ENCODE measurements around the gene ESRRA. TPM values are rescaled to one million over a fixed set of nuclear protein-coding genes. Genes with fewer than 3 reads are reported as not detected.

ESRRA gene
- total and polyA plus RNA-seq, 10 of the 15 experiments (the other 5 are each of a cell fraction or from before 2014, with no cell fraction given) = 0.32 to 48.9 (median 12.6) TPM

GRCh38 chr11:64339754-64340408 is 34.6 kb downstream of the ESRRA start, which contains the start of gene CCDC88B:
TSS of gene CCDC88B (plus strand) at chr11:64340204. CDS start at chr11:64340267, 63 bp downstream.
- intact Hi-C loops (cut with micrococcal nuclease; ENCODE audit: unreplicated experiment) = loop anchor here (1.0 kb wide), 2 partner anchors 23 to 35 kb away; partner anchors contain the start of genes ESRRA and TRMT112
- DNase-seq (ENCODE audit: low read depth, low spot score) (no peak), ATAC-seq (peak; percentile 81), FAIRE-seq (peak; percentile 93)
- Histone ChIP-seq H3K9me3 (replicated peaks; ENCODE audit: control insufficient read depth, insufficient read depth, low read length) (no peaks in the 10 kb centered on the region), H3K36me3 (ENCODE audit: control insufficient read depth in 2 of 2, insufficient read depth in 2 of 2, low read length in 1 of 2) (peaks cover 8 to 11% of the 10 kb centered on the region in 2 experiments; a peak in 3 of 4 replicates), H3K27ac (ENCODE audit: control insufficient read depth, insufficient read depth) (peak within 1 kb of the TSS; percentile 77), H2AFZ (ENCODE audit: control insufficient read depth, low read depth, low read length) (peak within 1 kb of the TSS; percentile 49), H3K9ac (ENCODE audit: control insufficient read depth, insufficient read depth, low read length) (peak within 1 kb of the TSS; percentile 78), H3K79me2 (ENCODE audit: control insufficient read depth, insufficient read depth, low read length) (peaks cover 24% of the 10 kb centered on the region), H3K4me2 (ENCODE audit: control insufficient read depth, insufficient read depth) (peak within 1 kb of the TSS; percentile 100), H3K4me3 (peak within 1 kb of the TSS; percentile 90), H3K27me3 (replicated peaks in 1 of 2; ENCODE audit: control insufficient read depth in 2 of 2, insufficient read depth in 2 of 2, low read length in 1 of 2) (no peaks in the 10 kb centered on the region), H3K4me1 (ENCODE audit: control insufficient read depth, insufficient read depth, low read length) (peaks cover 27% of the 10 kb centered on the region), H4K20me1 (ENCODE audit: control insufficient read depth, insufficient read depth) (no peaks in the 10 kb centered on the region; the same call in 1 of the 2 replicates)
- ChIA-PET SMC1A (ENCODE audit: uncharacterized antibody, unreplicated experiment) (interaction anchor here (0.8 to 3.9 kb wide), 3 partner anchors 8 to 22 kb away, joined by 3 to 28 read pairs (median 6); partner anchors contain the start of genes PRDX5 and TRMT112), RAD21 (ENCODE audit: unreplicated experiment) (interaction anchor here (0.6 to 3.9 kb wide), 4 partner anchors 8 to 30 kb away, joined by 3 to 53 read pairs (median 24); partner anchors contain the start of genes PRDX5 and TRMT112), CTCF (interaction anchor here (0.6 to 14.7 kb wide), 8 partner anchors 8 to 299 kb away, joined by 3 to 228 read pairs (median 8); partner anchors contain the start of genes ESRRA, PRDX5 and TRMT112), POLR2A (interaction anchor here (0.8 to 4.6 kb wide), 7 partner anchors 9 to 133 kb away, joined by 3 to 37 read pairs (median 5); partner anchors contain the start of genes ESRRA, FERMT3, PRDX5 and TRMT112)
- in situ Hi-C loops (cut with MboI) = no loop called here
- no TSS peak for BruUV-seq (replicated peaks)
- 0% methylated on average over 16 of the region's 16 CpGs for WGBS (ENCODE audit: insufficient coverage, insufficient replicate concordance, low lambda C conversion rate, missing lambda C conversion rate)
- TF ChIP-seq POLR2AphosphoS2 (IDR thresholded peaks at IDR 0.05; ENCODE audit: low read depth, low read length) (no peak), SIX5 (IDR thresholded peaks at IDR 0.05; ENCODE audit: low read depth, low read length, severe bottlenecking) (no peak), PAX8 (IDR thresholded peaks at IDR 0.05) (no peak), ZSCAN29 (IDR thresholded peaks at IDR 0.05) (no peak), MYB (IDR thresholded peaks at IDR 0.05; ENCODE audit: borderline replicate concordance, low read depth, low read length) (no peak), MXI1 (IDR thresholded peaks at IDR 0.05; ENCODE audit: low read depth, low read length) (0 out of 2 replicates have a peak, but pooled peaks have one; percentile 37), EGR1 (IDR thresholded peaks at IDR 0.05; ENCODE audit: borderline replicate concordance in 1 of 2, low read depth in 2 of 2, low read length in 2 of 2) (peak in 1 of 2 experiments; percentile 29; a peak in 1 of 3 replicates), KDM1A (IDR thresholded peaks at IDR 0.05; ENCODE audit: borderline replicate concordance) (no peak), BCL3 (IDR thresholded peaks at IDR 0.05; ENCODE audit: borderline replicate concordance, insufficient read depth, low read depth, low read length, poor library complexity, severe bottlenecking) (peak; percentile 10), IKZF1 (conservative IDR thresholded peaks at IDR 0.05) (peak; percentile 90), NFYA (IDR thresholded peaks at IDR 0.05; ENCODE audit: borderline replicate concordance, low read depth, low read length) (no peak)
- TF ChIP-seq, protein P1, sequence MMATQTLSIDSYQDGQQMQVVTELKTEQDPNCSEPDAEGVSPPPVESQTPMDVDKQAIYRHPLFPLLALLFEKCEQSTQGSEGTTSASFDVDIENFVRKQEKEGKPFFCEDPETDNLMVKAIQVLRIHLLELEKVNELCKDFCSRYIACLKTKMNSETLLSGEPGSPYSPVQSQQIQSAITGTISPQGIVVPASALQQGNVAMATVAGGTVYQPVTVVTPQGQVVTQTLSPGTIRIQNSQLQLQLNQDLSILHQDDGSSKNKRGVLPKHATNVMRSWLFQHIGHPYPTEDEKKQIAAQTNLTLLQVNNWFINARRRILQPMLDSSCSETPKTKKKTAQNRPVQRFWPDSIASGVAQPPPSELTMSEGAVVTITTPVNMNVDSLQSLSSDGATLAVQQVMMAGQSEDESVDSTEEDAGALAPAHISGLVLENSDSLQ (IDR thresholded peaks at IDR 0.05) = peak; percentile 55; the same call in 1 of the 2 replicates
- TF ChIP-seq, protein P2, sequence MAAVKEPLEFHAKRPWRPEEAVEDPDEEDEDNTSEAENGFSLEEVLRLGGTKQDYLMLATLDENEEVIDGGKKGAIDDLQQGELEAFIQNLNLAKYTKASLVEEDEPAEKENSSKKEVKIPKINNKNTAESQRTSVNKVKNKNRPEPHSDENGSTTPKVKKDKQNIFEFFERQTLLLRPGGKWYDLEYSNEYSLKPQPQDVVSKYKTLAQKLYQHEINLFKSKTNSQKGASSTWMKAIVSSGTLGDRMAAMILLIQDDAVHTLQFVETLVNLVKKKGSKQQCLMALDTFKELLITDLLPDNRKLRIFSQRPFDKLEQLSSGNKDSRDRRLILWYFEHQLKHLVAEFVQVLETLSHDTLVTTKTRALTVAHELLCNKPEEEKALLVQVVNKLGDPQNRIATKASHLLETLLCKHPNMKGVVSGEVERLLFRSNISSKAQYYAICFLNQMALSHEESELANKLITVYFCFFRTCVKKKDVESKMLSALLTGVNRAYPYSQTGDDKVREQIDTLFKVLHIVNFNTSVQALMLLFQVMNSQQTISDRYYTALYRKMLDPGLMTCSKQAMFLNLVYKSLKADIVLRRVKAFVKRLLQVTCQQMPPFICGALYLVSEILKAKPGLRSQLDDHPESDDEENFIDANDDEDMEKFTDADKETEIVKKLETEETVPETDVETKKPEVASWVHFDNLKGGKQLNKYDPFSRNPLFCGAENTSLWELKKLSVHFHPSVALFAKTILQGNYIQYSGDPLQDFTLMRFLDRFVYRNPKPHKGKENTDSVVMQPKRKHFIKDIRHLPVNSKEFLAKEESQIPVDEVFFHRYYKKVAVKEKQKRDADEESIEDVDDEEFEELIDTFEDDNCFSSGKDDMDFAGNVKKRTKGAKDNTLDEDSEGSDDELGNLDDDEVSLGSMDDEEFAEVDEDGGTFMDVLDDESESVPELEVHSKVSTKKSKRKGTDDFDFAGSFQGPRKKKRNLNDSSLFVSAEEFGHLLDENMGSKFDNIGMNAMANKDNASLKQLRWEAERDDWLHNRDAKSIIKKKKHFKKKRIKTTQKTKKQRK (IDR thresholded peaks at IDR 0.05; ENCODE audit: low read depth, low read length) = no peak
- TF ChIP-seq, protein P3, sequence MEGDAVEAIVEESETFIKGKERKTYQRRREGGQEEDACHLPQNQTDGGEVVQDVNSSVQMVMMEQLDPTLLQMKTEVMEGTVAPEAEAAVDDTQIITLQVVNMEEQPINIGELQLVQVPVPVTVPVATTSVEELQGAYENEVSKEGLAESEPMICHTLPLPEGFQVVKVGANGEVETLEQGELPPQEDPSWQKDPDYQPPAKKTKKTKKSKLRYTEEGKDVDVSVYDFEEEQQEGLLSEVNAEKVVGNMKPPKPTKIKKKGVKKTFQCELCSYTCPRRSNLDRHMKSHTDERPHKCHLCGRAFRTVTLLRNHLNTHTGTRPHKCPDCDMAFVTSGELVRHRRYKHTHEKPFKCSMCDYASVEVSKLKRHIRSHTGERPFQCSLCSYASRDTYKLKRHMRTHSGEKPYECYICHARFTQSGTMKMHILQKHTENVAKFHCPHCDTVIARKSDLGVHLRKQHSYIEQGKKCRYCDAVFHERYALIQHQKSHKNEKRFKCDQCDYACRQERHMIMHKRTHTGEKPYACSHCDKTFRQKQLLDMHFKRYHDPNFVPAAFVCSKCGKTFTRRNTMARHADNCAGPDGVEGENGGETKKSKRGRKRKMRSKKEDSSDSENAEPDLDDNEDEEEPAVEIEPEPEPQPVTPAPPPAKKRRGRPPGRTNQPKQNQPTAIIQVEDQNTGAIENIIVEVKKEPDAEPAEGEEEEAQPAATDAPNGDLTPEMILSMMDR (IDR thresholded peaks at IDR 0.05 in 2 of 3, conservative IDR thresholded peaks at IDR 0.05 in 1 of 3; ENCODE audit: control insufficient read depth in 2 of 3, extremely low read depth in 1 of 3, insufficient read depth in 1 of 3, low read depth in 3 of 3, low read length in 3 of 3) = no peak
